Measurements from ENCODE around the gene ARRB1.

ARRB1 gene

GRCh38 chr11:75376175-75376574, 24.7 kb upstream of the ARRB1 start:
- H4K20me1 ChIP-seq (ENCODE audit: insufficient read depth, low read length), result no peaks in the 10 kb centered on the region
- no peaks in the 10 kb centered on the region for H3K4me1 ChIP-seq (ENCODE audit: low read length)
- H3K9ac ChIP-seq (ENCODE audit: low read length), result no peak overlapping the region
- TF ChIP-seq EZH2phosphoT487 (IDR thresholded peaks at IDR 0.05; ENCODE audit: low read depth), result no peak
- TF ChIP-seq, protein P1, sequence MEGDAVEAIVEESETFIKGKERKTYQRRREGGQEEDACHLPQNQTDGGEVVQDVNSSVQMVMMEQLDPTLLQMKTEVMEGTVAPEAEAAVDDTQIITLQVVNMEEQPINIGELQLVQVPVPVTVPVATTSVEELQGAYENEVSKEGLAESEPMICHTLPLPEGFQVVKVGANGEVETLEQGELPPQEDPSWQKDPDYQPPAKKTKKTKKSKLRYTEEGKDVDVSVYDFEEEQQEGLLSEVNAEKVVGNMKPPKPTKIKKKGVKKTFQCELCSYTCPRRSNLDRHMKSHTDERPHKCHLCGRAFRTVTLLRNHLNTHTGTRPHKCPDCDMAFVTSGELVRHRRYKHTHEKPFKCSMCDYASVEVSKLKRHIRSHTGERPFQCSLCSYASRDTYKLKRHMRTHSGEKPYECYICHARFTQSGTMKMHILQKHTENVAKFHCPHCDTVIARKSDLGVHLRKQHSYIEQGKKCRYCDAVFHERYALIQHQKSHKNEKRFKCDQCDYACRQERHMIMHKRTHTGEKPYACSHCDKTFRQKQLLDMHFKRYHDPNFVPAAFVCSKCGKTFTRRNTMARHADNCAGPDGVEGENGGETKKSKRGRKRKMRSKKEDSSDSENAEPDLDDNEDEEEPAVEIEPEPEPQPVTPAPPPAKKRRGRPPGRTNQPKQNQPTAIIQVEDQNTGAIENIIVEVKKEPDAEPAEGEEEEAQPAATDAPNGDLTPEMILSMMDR (IDR thresholded peaks at IDR 0.05; ENCODE audit: low read depth, low read length), result no peak
- no peaks in the 10 kb centered on the region for H3K36me3 ChIP-seq (replicated peaks; ENCODE audit: low read depth, low read length)
- H3K4me3 ChIP-seq (ENCODE audit: low read length), result no peak overlapping the region
- H3K27ac ChIP-seq (ENCODE audit: low read length), result no peak overlapping the region
- H3K79me2 ChIP-seq (ENCODE audit: low read length), result no peaks in the 10 kb centered on the region
- H3K27me3 ChIP-seq (ENCODE audit: low read depth, low read length), result peaks cover 14% of the 10 kb centered on the region
- H2AFZ ChIP-seq (ENCODE audit: low read depth, low read length), result no peak overlapping the region
- H3K4me2 ChIP-seq (ENCODE audit: low read length), result no peak overlapping the region
- H3K9me3 ChIP-seq (ENCODE audit: insufficient read depth, low read length), result no peaks in the 10 kb centered on the region

DNA sequence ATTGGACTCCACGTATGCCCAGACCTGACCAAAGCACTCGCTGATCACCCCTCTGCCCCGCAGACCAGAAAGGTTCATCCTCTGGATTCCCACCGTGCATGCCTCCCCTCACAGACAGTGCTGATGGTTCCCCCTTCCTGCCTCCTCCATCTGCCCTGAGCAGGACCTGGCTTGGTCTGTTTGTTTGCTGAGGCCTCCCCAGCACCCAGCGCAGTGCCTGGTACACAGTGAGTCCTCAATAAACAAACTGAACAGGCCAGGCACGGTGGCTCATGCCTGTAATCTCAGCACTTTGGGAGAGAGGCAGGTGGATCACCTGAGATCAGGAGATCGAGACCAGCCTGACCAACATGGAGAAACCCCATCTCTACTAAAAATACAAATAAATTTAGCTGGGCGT, 24.2 kb upstream of the ARRB1 start:
- H3K4me1 ChIP-seq (ENCODE audit: low read length), result no peaks in the 10 kb centered on the region

GRCh38 chr11:75374646-75375045, 23.2 kb upstream of the ARRB1 start:
- no peaks in the 10 kb centered on the region for H3K9me3 ChIP-seq (ENCODE audit: insufficient read depth, low read length)
- H3K79me2 ChIP-seq (ENCODE audit: low read length), result no peaks in the 10 kb centered on the region
- no peak overlapping the region for H3K9ac ChIP-seq (ENCODE audit: low read length)
- TF ChIP-seq, protein P1 (IDR thresholded peaks at IDR 0.05; ENCODE audit: low read depth, low read length), result no peak
- TF ChIP-seq EZH2phosphoT487 (IDR thresholded peaks at IDR 0.05; ENCODE audit: low read depth), result no peak
- H3K4me3 ChIP-seq (ENCODE audit: low read length), result no peak overlapping the region
- no peak overlapping the region for H3K4me2 ChIP-seq (ENCODE audit: low read length)
- H4K20me1 ChIP-seq (ENCODE audit: insufficient read depth, low read length), result no peaks in the 10 kb centered on the region
- H3K36me3 ChIP-seq (replicated peaks; ENCODE audit: low read depth, low read length), result no peaks in the 10 kb centered on the region
- peaks cover 20% of the 10 kb centered on the region for H3K27me3 ChIP-seq (ENCODE audit: low read depth, low read length)
- H2AFZ ChIP-seq (ENCODE audit: low read depth, low read length), result no peak overlapping the region
- H3K27ac ChIP-seq (ENCODE audit: low read length), result no peak overlapping the region
- H3K4me1 ChIP-seq (ENCODE audit: low read length), result no peaks in the 10 kb centered on the region

More for the DNA sequence above, 24.2 kb upstream of the ARRB1 start:
- Histone ChIP-seq H3K4me2 (ENCODE audit: low read length) (no peak overlapping the region), H3K9ac (ENCODE audit: low read length) (no peak overlapping the region), H3K27me3 (ENCODE audit: low read depth, low read length) (peaks cover 17% of the 10 kb centered on the region), H2AFZ (ENCODE audit: low read depth, low read length) (no peak overlapping the region), H4K20me1 (ENCODE audit: insufficient read depth, low read length) (no peaks in the 10 kb centered on the region), H3K27ac (ENCODE audit: low read length) (no peak overlapping the region), H3K9me3 (ENCODE audit: insufficient read depth, low read length) (no peaks in the 10 kb centered on the region), H3K4me3 (ENCODE audit: low read length) (no peak overlapping the region), H3K79me2 (ENCODE audit: low read length) (no peaks in the 10 kb centered on the region), H3K36me3 (replicated peaks; ENCODE audit: low read depth, low read length) (no peaks in the 10 kb centered on the region)
- TF ChIP-seq, protein P1 (IDR thresholded peaks at IDR 0.05; ENCODE audit: low read depth, low read length), result no peak
- TF ChIP-seq EZH2phosphoT487 (IDR thresholded peaks at IDR 0.05; ENCODE audit: low read depth), result no peak

DNA sequence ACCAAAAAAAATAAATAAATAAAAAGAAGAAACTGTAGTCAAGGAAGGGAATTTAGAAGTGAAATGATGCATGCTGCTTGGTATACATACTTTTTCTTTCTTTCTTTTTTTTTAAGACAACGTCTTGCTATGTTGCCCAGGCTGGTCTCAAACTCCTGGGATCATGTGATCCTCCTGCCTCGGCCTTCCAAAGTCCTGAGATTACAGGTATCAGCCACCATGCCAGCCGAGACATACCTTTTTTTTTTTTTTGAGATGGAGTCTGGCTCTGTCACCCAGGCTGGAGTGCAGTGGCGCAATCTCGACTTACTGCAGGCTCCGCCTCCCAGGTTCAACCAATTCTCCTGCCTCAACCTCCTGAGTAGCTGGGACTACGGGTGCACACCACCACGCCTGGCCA, 21.7 kb upstream of the ARRB1 start:
- Histone ChIP-seq H3K4me3 (ENCODE audit: low read length) (no peak overlapping the region), H3K9me3 (ENCODE audit: insufficient read depth, low read length) (no peaks in the 10 kb centered on the region), H3K4me1 (ENCODE audit: low read length) (no peaks in the 10 kb centered on the region), H3K36me3 (replicated peaks; ENCODE audit: low read depth, low read length) (no peaks in the 10 kb centered on the region), H3K27me3 (ENCODE audit: low read depth, low read length) (peaks cover 20% of the 10 kb centered on the region), H3K4me2 (ENCODE audit: low read length) (no peak overlapping the region), H2AFZ (ENCODE audit: low read depth, low read length) (no peak overlapping the region), H4K20me1 (ENCODE audit: insufficient read depth, low read length) (no peaks in the 10 kb centered on the region), H3K79me2 (ENCODE audit: low read length) (no peaks in the 10 kb centered on the region), H3K27ac (ENCODE audit: low read length) (no peak overlapping the region), H3K9ac (ENCODE audit: low read length) (no peak overlapping the region)
- TF ChIP-seq, protein P1 (IDR thresholded peaks at IDR 0.05; ENCODE audit: low read depth, low read length), result no peak
- no peak for TF ChIP-seq EZH2phosphoT487 (IDR thresholded peaks at IDR 0.05; ENCODE audit: low read depth)

Data from OCI-LY3 (cell line).